B cell (primary cell): ENCODE data around the gene PRPF31. TPM values are rescaled to one million over a fixed set of nuclear protein-coding genes. Genes with fewer than 3 reads are reported as not detected.

Experiments used
- ATAC-seq: fragments of 200-7000 bp; cut with Tn5 transposase; one replicate; pipeline ENCODE4 v1.10.0; 2021; ENCODE audit warnings: low read depth, mild to moderate bottlenecking, moderate number of reproducible peaks, moderate library complexity
- CTCF ChIA-PET: fragments of 350-600 bp; sonication (Branson Sonifier 250); formaldehyde crosslinking; loops from one replicate; lab custom pipeline; 2021; ENCODE audit warnings: antibody characterized with exemption, inconsistent platforms; lab: Charles Lee
- POLR2A ChIA-PET: fragments of 350-600 bp; sonication (Branson Sonifier 250); formaldehyde crosslinking; loops from one replicate; lab custom pipeline; 2021; ENCODE audit warnings: antibody characterized with exemption; lab: Charles Lee
- DNase-seq: peaks from one replicate; pipeline ENCODE4 v3.0.0; 2013
- H2AFZ ChIP-seq: 2 replicates; pipeline ENCODE4 v1.6.1; 2012; ENCODE audit warnings: mild to moderate bottlenecking, low read depth, low read length; ENCODE audit not compliant: insufficient read depth, poor library complexity, severe bottlenecking
- H3K27ac ChIP-seq, 2 donors: 1 replicate in 1 of 2; 2 replicates in 1 of 2; pipeline ENCODE4 v1.5.1; 2012 to 2013; ENCODE audit warnings: low read length in 2 of 2, mild to moderate bottlenecking in 2 of 2, moderate library complexity in 1 of 2
- H3K27me3 ChIP-seq, 4 experiments: fragments of 200-600 bp in 1 of 4; sonication (generic) in 1 of 4; replicated peaks in 1 of 4; 1 replicate in 2 of 4; 2 replicates in 2 of 4; pipeline versions ENCODE4 v1.6.1 to v1.7.0; 2013 to 2016; ENCODE audit warnings: low read length in 3 of 4, mild to moderate bottlenecking in 2 of 4, mixed read lengths in 1 of 4, moderate library complexity in 1 of 4; ENCODE audit not compliant: insufficient read depth in 4 of 4, control insufficient read depth in 3 of 4; ENCODE audit errors: control extremely low read depth in 1 of 4
- H3K36me3 ChIP-seq, 2 experiments: replicated peaks in 1 of 2; 1 replicate in 1 of 2; 2 replicates in 1 of 2; pipeline versions ENCODE4 v1.6.1 to v1.7.1; 2013; ENCODE audit warnings: low read length in 1 of 2; ENCODE audit not compliant: insufficient read depth in 2 of 2, control insufficient read depth in 1 of 2; ENCODE audit errors: control extremely low read depth in 1 of 2, extremely low read depth in 1 of 2
- H3K4me1 ChIP-seq, 2 donors: fragments of 200-600 bp in 1 of 2; sonication (generic) in 1 of 2; 1 replicate in 1 of 2; 2 replicates in 1 of 2; pipeline versions ENCODE4 v1.5.1 to v1.6.1; 2013 to 2017; ENCODE audit warnings: low read length in 2 of 2; ENCODE audit not compliant: control insufficient read depth in 2 of 2, insufficient read depth in 2 of 2
- H3K4me2 ChIP-seq: replicated peaks from 2 replicates; pipeline ENCODE3; 2012; ENCODE audit warnings: mild to moderate bottlenecking, low read depth, low read length; ENCODE audit not compliant: poor library complexity, severe bottlenecking
- H3K4me3 ChIP-seq, 5 experiments: fragments of 200-600 bp in 1 of 5; sonication (generic) in 1 of 5; 1 replicate in 3 of 5; 2 replicates in 2 of 5; pipeline versions ENCODE4 v1.5.1 to v1.7.0; 2011 to 2016; ENCODE audit warnings: low read length in 4 of 5, mild to moderate bottlenecking in 4 of 5, low read depth in 2 of 5, control low read depth in 1 of 5, moderate library complexity in 1 of 5; ENCODE audit not compliant: insufficient read depth in 1 of 5; ENCODE audit errors: control extremely low read depth in 1 of 5, extremely low read depth in 1 of 5
- H3K79me2 ChIP-seq: fragments of 200-600 bp; sonication (generic); one replicate; pipeline ENCODE4 v1.6.0; 2016; ENCODE audit warnings: low read length; ENCODE audit not compliant: control insufficient read depth, insufficient read depth
- H3K9ac ChIP-seq: fragments of 200-600 bp; sonication (generic); 2 replicates; pipeline ENCODE4 v1.6.1; 2017; ENCODE audit warnings: mild to moderate bottlenecking, low read length, moderate library complexity
- H3K9me3 ChIP-seq, 3 donors: one replicate each; pipeline versions ENCODE4 v1.6.1 to v1.7.1; 2013; ENCODE audit warnings: low read length in 2 of 3; ENCODE audit not compliant: control insufficient read depth in 2 of 3, insufficient read depth in 1 of 3; ENCODE audit errors: control extremely low read depth in 1 of 3
- H4K20me1 ChIP-seq: 2 replicates; pipeline ENCODE4 v1.6.0; 2012; ENCODE audit warnings: mild to moderate bottlenecking, low read length; ENCODE audit not compliant: insufficient read depth, control insufficient read depth, poor library complexity, severe bottlenecking
- H3K27ac Mint-ChIP-seq: one replicate; pipeline ENCODE4 v1.8.0; 2021; ENCODE audit warnings: mixed read lengths
- H3K27me3 Mint-ChIP-seq: one replicate; pipeline ENCODE4 v1.8.0; 2021; ENCODE audit warnings: mixed read lengths
- H3K4me1 Mint-ChIP-seq: one replicate; pipeline ENCODE4 v1.8.0; 2021; ENCODE audit warnings: mixed read lengths
- H3K4me3 Mint-ChIP-seq: one replicate; pipeline ENCODE4 v1.8.0; 2021; ENCODE audit warnings: mixed read lengths
- H3K9me3 Mint-ChIP-seq: one replicate; pipeline ENCODE4 v1.8.0; 2022; ENCODE audit warnings: mixed read lengths; ENCODE audit not compliant: insufficient read depth
- CTCF ChIP-seq: fragments of 200-600 bp; IDR thresholded peaks from one replicate; pipeline ENCODE4 v1.8.0; 2022; ENCODE audit warnings: antibody characterized with exemption, mild to moderate bottlenecking
- EZH2 ChIP-seq: IDR thresholded peaks from 2 replicates; pipeline ENCODE4 v1.6.1; 2012; ENCODE audit warnings: borderline replicate concordance, low read depth, mild to moderate bottlenecking, moderate library complexity, low read length; ENCODE audit not compliant: insufficient read depth, poor library complexity, severe bottlenecking
- WGBS: methylation state at CpG from one replicate; pipeline ENCODE4 v1.1.5; 2013; ENCODE audit warnings: missing lambda C conversion rate; ENCODE audit not compliant: insufficient coverage; 5-methylcytosine and 5-hydroxymethylcytosine counted together
- intact Hi-C: fragments of 100-400 bp; cut with micrococcal nuclease; formaldehyde crosslinking; loops from one replicate; pipeline ENCODE4 v1.10.0; 2022
- polyA plus RNA-seq: library from polyadenylated mRNA; depleted of rRNA; stranded (reverse); fragments of >200 nt; gene quantifications from 2 replicates; pipeline ENCODE4 v1.2.3, GENCODE V29; 2012
- total RNA-seq, 2 donors: library from RNA; stranded (reverse); fragments of 120-200 nt in 1 of 2; gene quantifications; 1 replicate in 1 of 2; 2 replicates in 1 of 2; pipeline versions ENCODE4 v1.2.3 to v1.2.4, GENCODE V29; 2013 to 2022

The PRPF31 gene
- total and polyA plus RNA-seq, 2 donors (not counting 1 experiment from before 2014, with no cell fraction given), result 61.2 to 66.2 TPM

DNA sequence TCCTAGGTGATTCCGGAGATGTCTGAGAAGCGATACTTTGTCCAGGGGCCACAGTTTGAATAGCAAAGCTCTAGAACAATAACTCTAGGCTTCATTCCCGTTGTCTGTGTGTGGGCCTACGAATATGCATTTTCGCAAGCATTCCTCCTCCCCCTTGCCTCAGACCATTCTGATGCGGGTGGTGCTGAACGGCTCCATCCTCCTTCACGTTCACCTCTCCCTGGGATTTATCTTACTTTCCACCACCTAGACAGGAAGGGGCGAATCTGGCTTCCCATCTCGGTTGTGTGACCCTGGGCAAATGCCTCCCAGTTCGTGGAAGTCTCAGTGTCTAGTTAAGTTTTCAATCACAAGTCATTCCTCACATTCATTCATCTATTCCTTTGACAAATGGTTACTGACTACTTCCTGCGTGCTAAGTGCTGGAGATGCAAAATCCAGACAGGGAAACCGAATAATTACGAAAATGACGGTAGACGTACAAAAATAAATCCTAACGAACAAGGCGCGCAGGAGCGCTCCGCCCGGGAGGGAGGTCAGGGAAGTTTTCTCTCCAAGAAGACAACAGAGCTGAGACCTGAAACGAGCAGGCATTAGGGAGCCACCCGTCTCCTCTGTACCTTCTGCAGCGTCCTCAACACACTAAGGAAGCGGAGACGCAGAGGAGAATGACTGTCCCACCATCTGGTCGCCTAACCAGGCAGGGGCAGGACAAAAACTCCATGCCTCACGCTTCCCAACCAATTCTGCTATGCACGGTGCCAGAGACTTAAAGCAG is 20.7 kb downstream of the PRPF31 start:
- Histone ChIP-seq H2AFZ (peak overlapping the region; percentile 81), H3K9me3 (no peaks in the 10 kb centered on the region), H3K27ac (peak overlapping the region; percentile 4 to 15), H3K4me2 (peak overlapping the region; percentile 82), H3K36me3 (peaks cover 0 to 11% of the 10 kb centered on the region in 2 experiments), H3K4me1 (peaks cover 24 to 32% of the 10 kb centered on the region in 2 donors), H3K4me3 (peak overlapping the region; percentile 9 to 65 (median 48)), H3K9ac (peak overlapping the region; percentile 61), H3K79me2 (peaks cover 37% of the 10 kb centered on the region), H3K27me3 (peaks cover 0 to 13% (median 2%) of the 10 kb centered on the region in 4 experiments), H4K20me1 (peaks cover 34% of the 10 kb centered on the region)
- ChIA-PET POLR2A (interaction anchor here (0.8 to 1.8 kb wide), 7 partner anchors 16 to 1518 kb away, joined by 3 to 25 read pairs (median 5); partner anchors contain the start of genes LENG1, MBOAT7, NDUFA3 and PRPF31), CTCF (interaction anchor here (1.1 to 2.0 kb wide), 5 partner anchors 21 to 940 kb away, joined by 3 to 7 read pairs (median 5); partner anchors contain the start of genes LENG1, PRPF31 and TFPT)
- Mint-ChIP-seq H3K4me1 (peaks cover 41% of the 10 kb centered on the region), H3K27me3 (peaks cover 4% of the 10 kb centered on the region), H3K4me3 (peak overlapping the region; percentile 89), H3K9me3 (no peaks in the 10 kb centered on the region), H3K27ac (peak overlapping the region; percentile 89)
- TF ChIP-seq CTCF (no peak), EZH2 (no peak)
- 6% methylated on average over 29 of the region's 30 CpGs for WGBS
- peak; percentile 43 for DNase-seq
- intact Hi-C loops, result no loop called here
- ATAC-seq, result no peak
